Suprapubic skin (tissue), 4 donors: ENCODE measurements around the gene SPATA20. TPM values are rescaled to one million over a fixed set of nuclear protein-coding genes. Genes with fewer than 3 reads are reported as not detected.

Experiments used
- DNase-seq, 2 donors: peaks; one replicate each; pipeline ENCODE4 v3.0.0-alpha.2; 2019; ENCODE audit warnings: low spot score in 2 of 2
- H3K27ac ChIP-seq: fragments of 200-600 bp; sonication (generic); one replicate; pipeline ENCODE4 v1.5.1; 2019
- H3K27me3 ChIP-seq: fragments of 200-600 bp; sonication (generic); one replicate; pipeline ENCODE4 v1.5.1; 2019
- H3K36me3 ChIP-seq: fragments of 200-600 bp; sonication (generic); one replicate; pipeline ENCODE4 v1.5.1; 2019
- H3K4me1 ChIP-seq: fragments of 200-600 bp; sonication (generic); one replicate; pipeline ENCODE4 v1.5.1; 2019
- H3K4me3 ChIP-seq: fragments of 200-600 bp; sonication (generic); one replicate; pipeline ENCODE4 v1.5.1; 2019; ENCODE audit warnings: mild to moderate bottlenecking
- H3K9me3 ChIP-seq: fragments of 200-600 bp; sonication (generic); one replicate; pipeline ENCODE4 v1.5.1; 2019
- CTCF ChIP-seq, 2 donors: fragments of 200-600 bp in 1 of 2; fragments of 450-650 bp in 1 of 2; sonication (generic) in 1 of 2; IDR thresholded peaks; one replicate each; pipeline ENCODE4 v1.5.1; 2016 to 2019; ENCODE audit warnings: antibody characterized with exemption in 2 of 2, mild to moderate bottlenecking in 1 of 2, moderate library complexity in 1 of 2
- EP300 ChIP-seq: sonication (generic); formaldehyde crosslinking; IDR thresholded peaks from one replicate; pipeline ENCODE4 v1.6.1; 2017; ENCODE audit warnings: antibody characterized with exemption
- POLR2A ChIP-seq, 2 donors: fragments of 450-650 bp; IDR thresholded peaks; one replicate each; pipeline ENCODE4 v1.6.1; 2017; ENCODE audit warnings: antibody characterized with exemption in 2 of 2, mild to moderate bottlenecking in 2 of 2, moderate library complexity in 2 of 2
- POLR2AphosphoS5 ChIP-seq, 3 donors: sonication (generic); formaldehyde crosslinking; IDR thresholded peaks; one replicate each; pipeline ENCODE4 v1.6.1; 2017; ENCODE audit warnings: antibody characterized with exemption in 3 of 3
- WGBS: methylation state at CpG from one replicate; pipeline ENCODE4 v1.1.5; 2018; 5-methylcytosine and 5-hydroxymethylcytosine counted together
- total RNA-seq, 4 donors: library from RNA; depleted of rRNA; stranded (reverse); fragments of >200 nt; gene quantifications; one replicate each; pipeline ENCODE4 v1.1.0, GENCODE V29; 2016

The SPATA20 gene
- total RNA-seq, 4 donors from 2014 or later, result 36.5 to 75.4 (median 50.9) TPM

DNA sequence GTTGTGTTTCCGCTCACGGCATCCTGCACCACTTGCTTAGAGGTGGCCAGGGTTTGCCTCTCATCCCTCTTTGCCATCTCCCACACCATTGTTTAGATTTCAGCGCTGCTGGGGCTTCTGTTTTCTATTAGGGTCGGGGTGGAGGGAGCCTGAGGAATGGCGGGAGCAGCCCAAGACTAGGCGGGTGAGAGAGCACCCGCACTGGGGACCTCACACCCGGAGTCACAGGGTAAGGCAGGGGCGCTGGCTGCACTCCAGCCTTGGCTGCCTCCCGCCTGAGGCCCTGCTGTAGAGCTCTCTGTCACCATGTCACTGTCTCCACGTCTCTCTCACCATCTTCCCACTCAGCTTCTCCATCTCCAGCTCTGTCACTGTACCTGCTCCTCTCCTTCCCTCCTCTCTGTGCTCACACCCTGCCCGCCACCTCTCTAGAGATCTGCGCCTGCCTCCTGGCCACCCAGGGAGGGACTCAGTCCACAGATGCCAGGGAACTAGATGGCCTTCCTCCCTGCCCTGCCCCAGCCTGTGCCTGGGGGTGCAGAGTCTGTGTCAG is 54.9 kb downstream of the SPATA20 start:
- Histone ChIP-seq H3K36me3 (no peaks in the 10 kb centered on the region), H3K27ac (no peak overlapping the region), H3K4me1 (peaks cover 14% of the 10 kb centered on the region), H3K4me3 (no peak overlapping the region), H3K9me3 (no peaks in the 10 kb centered on the region), H3K27me3 (peaks cover 37% of the 10 kb centered on the region)
- no peak for DNase-seq
- TF ChIP-seq POLR2A (IDR thresholded peaks at IDR 0.05), result no peak
- no peak for TF ChIP-seq POLR2AphosphoS5 (IDR thresholded peaks at IDR 0.05)
- TF ChIP-seq EP300, result no peak
- no peak for TF ChIP-seq CTCF (IDR thresholded peaks at IDR 0.05)
- WGBS, result 57% methylated on average over 13 of the region's 13 CpGs

DNA sequence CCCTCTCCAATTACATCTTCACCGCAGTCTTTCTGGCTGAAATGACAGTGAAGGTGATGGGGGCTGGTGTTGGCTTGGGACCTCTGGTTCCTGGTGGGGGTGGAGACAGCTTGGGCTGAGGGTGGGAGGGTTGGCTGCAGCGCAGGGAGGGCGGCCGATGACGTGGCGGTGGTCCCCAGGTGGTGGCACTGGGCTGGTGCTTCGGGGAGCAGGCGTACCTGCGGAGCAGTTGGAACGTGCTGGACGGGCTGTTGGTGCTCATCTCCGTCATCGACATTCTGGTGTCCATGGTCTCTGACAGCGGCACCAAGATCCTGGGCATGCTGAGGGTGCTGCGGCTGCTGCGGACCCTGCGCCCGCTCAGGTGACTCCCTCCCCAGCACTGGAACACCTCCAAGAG is 55.9 kb downstream of the SPATA20 start:
- no peak for TF ChIP-seq CTCF (IDR thresholded peaks at IDR 0.05)
- TF ChIP-seq POLR2A (IDR thresholded peaks at IDR 0.05), result no peak
- TF ChIP-seq EP300, result no peak
- no peak for TF ChIP-seq POLR2AphosphoS5 (IDR thresholded peaks at IDR 0.05)
- no peaks in the 10 kb centered on the region for H3K36me3 ChIP-seq
- no peak overlapping the region for H3K27ac ChIP-seq
- H3K4me1 ChIP-seq, result peaks cover 14% of the 10 kb centered on the region
- H3K27me3 ChIP-seq, result peaks cover 37% of the 10 kb centered on the region
- no CpG with 5 or more reads among the region's 18 CpGs for WGBS
- H3K4me3 ChIP-seq, result no peak overlapping the region
- DNase-seq, result no peak
- no peaks in the 10 kb centered on the region for H3K9me3 ChIP-seq

- H3K4me3 ChIP-seq, result no peak overlapping the region
- peaks cover 40% of the 10 kb centered on the region for H3K27me3 ChIP-seq
- 56% methylated on average over 9 of the region's 9 CpGs for WGBS
- DNase-seq, result no peak
- TF ChIP-seq POLR2A (IDR thresholded peaks at IDR 0.05) (no peak), CTCF (IDR thresholded peaks at IDR 0.05) (peak in 1 of 2 donors; percentile 11)
- no peaks in the 10 kb centered on the region for H3K9me3 ChIP-seq
- no peaks in the 10 kb centered on the region for H3K36me3 ChIP-seq
- H3K27ac ChIP-seq, result no peak overlapping the region
- peaks cover 14% of the 10 kb centered on the region for H3K4me1 ChIP-seq
Measured at GRCh38 chr17:50603340-50603739, 56.4 kb downstream of the SPATA20 start.

GRCh38 chr17:50604513-50604912 is 57.5 kb downstream of the SPATA20 start:
- 4% methylated on average over 4 of the region's 13 CpGs for WGBS
- no peak overlapping the region for H3K27ac ChIP-seq
- H3K4me3 ChIP-seq, result no peak overlapping the region
- peaks cover 14% of the 10 kb centered on the region for H3K4me1 ChIP-seq
- H3K36me3 ChIP-seq, result no peaks in the 10 kb centered on the region
- no peaks in the 10 kb centered on the region for H3K9me3 ChIP-seq
- peaks cover 52% of the 10 kb centered on the region for H3K27me3 ChIP-seq
- DNase-seq, result no peak
- no peak for TF ChIP-seq EP300

- Histone ChIP-seq H3K27me3 (peaks cover 58% of the 10 kb centered on the region), H3K4me3 (no peak overlapping the region), H3K36me3 (no peaks in the 10 kb centered on the region), H3K27ac (no peak overlapping the region), H3K9me3 (no peaks in the 10 kb centered on the region), H3K4me1 (peaks cover 14% of the 10 kb centered on the region)
- no peak for DNase-seq
- TF ChIP-seq CTCF (IDR thresholded peaks at IDR 0.05), result no peak
- no peak for TF ChIP-seq POLR2A (IDR thresholded peaks at IDR 0.05)
- no peak for TF ChIP-seq EP300
- no peak for TF ChIP-seq POLR2AphosphoS5 (IDR thresholded peaks at IDR 0.05)
- WGBS, result 55% methylated on average over 9 of the region's 10 CpGs
Measured at GRCh38 chr17:50605429-50605828, 58.5 kb downstream of the SPATA20 start.

Other genes with a start within 250 kb of the SPATA20 start
- 10 to 100 TPM; 36.9 to 61.3 (median 45.5) TPM for gene XYLT2, start 201.0 kb upstream of the SPATA20 start, total RNA-seq
- gene MRPL27, start 174.0 kb upstream of the SPATA20 start, total RNA-seq, result 10 to 100 TPM; 60.3 to 87.7 (median 65.3) TPM
- 1 to 10 TPM in 2 of 4 donors, under 1 TPM in 2; 0.39 to 2.5 (median 0.98) TPM for gene EME1, start 173.9 kb upstream of the SPATA20 start, total RNA-seq
- 10 to 100 TPM; 16.5 to 58.0 (median 39.0) TPM for gene LRRC59, start 149.7 kb upstream of the SPATA20 start, total RNA-seq
- 100 to 1,000 TPM in 1 of 4 donors, 10 to 100 TPM in 3; 61.2 to 164 (median 69.8) TPM for gene ACSF2, start 121.0 kb upstream of the SPATA20 start, total RNA-seq
- 10 to 100 TPM in 1 of 4 donors, 1 to 10 TPM in 3; 4.5 to 15.4 (median 7.2) TPM for gene CHAD, start 78.3 kb upstream of the SPATA20 start, total RNA-seq
- gene RSAD1, start 68.3 kb upstream of the SPATA20 start, total RNA-seq, result 10 to 100 TPM; 27.3 to 41.3 (median 30.1) TPM
- 1 to 10 TPM in 2 of 4 donors, under 1 TPM in 2; 0.42 to 4.6 (median 1.3) TPM for gene MYCBPAP, start 38.7 kb upstream of the SPATA20 start, total RNA-seq
- gene EPN3, start 14.4 kb upstream of the SPATA20 start, total RNA-seq, result 100 to 1,000 TPM in 1 of 4 donors, 10 to 100 TPM in 3; 30.3 to 110 (median 78.5) TPM
- 1 to 10 TPM; 1.1 to 9.9 (median 2.7) TPM for gene CACNA1G, start 13.5 kb downstream of the SPATA20 start, total RNA-seq
- 100 to 1,000 TPM in 1 of 4 donors, 10 to 100 TPM in 3; 31.7 to 113 (median 36.2) TPM for gene ABCC3, start 87.7 kb downstream of the SPATA20 start, total RNA-seq
- gene ANKRD40, start 160.7 kb downstream of the SPATA20 start, total RNA-seq, result 10 to 100 TPM; 21.4 to 33.8 (median 26.6) TPM
- gene LUC7L3, start 172.4 kb downstream of the SPATA20 start, total RNA-seq, result 100 to 1,000 TPM in 1 of 4 donors, 10 to 100 TPM in 3; 31.5 to 267 (median 42.6) TPM
- gene ANKRD40CL, start 220.3 kb downstream of the SPATA20 start, total RNA-seq, result not detected